ENCODE results near the gene ZNF735.
"Not testable (repeated sequence)": the region's sequence is repeated elsewhere in the genome, so short reads cannot be mapped to it uniquely, and the experiment has no call there.

The ZNF735 gene

GRCh38 chr7:64223366-64223765, 16.4 kb downstream of the ZNF735 start:
- POLR2A ChIA-PET: no interaction called here
- DNase-seq (ENCODE audit: extremely low spot score): no peak
- TF ChIP-seq TARDBP (IDR thresholded peaks at IDR 0.05): no peak
- TF ChIP-seq BHLHE40 (IDR thresholded peaks at IDR 0.05; ENCODE audit: borderline replicate concordance): no peak
- no peak for TF ChIP-seq LEF1 (IDR thresholded peaks at IDR 0.05; ENCODE audit: borderline replicate concordance)
- TF ChIP-seq ARNT (IDR thresholded peaks at IDR 0.05): no peak
- CTCF ChIA-PET: no interaction called here

GRCh38 chr7:64228174-64228573, 21.2 kb downstream of the ZNF735 start, which contains the start of gene ZNF679:
ZNF679 (plus strand) TSS chr7:64228474; CDS start chr7:64249118, 20,644 bp downstream.
- POLR2A ChIA-PET, CTCF ChIA-PET: not testable (repeated sequence)

GRCh38 chr7:64266341-64266919, 59.4 kb downstream of the ZNF735 start:
- TF ChIP-seq SUZ12 (IDR thresholded peaks at IDR 0.05): no peak
- no peak for TF ChIP-seq NFRKB (IDR thresholded peaks at IDR 0.05)
- no peak for TF ChIP-seq PKNOX1 (IDR thresholded peaks at IDR 0.05)
- TF ChIP-seq CTBP1 (IDR thresholded peaks at IDR 0.05; ENCODE audit: borderline replicate concordance): no peak
- no peak for TF ChIP-seq FOXM1 (IDR thresholded peaks at IDR 0.05; ENCODE audit: borderline replicate concordance)
- no peak for TF ChIP-seq FOXK2 (IDR thresholded peaks at IDR 0.05)
- no peak for TF ChIP-seq TARDBP (IDR thresholded peaks at IDR 0.05)
- no peak for TF ChIP-seq BHLHE40 (IDR thresholded peaks at IDR 0.05; ENCODE audit: borderline replicate concordance)
- TF ChIP-seq FOXA1 (IDR thresholded peaks at IDR 0.05): no peak
- no peak for TF ChIP-seq ARNT (IDR thresholded peaks at IDR 0.05)
- no peak for DNase-seq (ENCODE audit: extremely low spot score)
- POLR2A ChIA-PET: no interaction called here
- CTCF ChIA-PET: no interaction called here

More at GRCh38 chr7:64228174-64228573, 21.2 kb downstream of the ZNF735 start, which contains the start of gene ZNF679:
- not testable (repeated sequence) for DNase-seq (ENCODE audit: extremely low spot score)
